Type B pancreatic cell (in vitro differentiated cells): Measurements from ENCODE around the gene CASTOR1. TPM values are rescaled to one million over a fixed set of nuclear protein-coding genes. Genes with fewer than 3 reads are reported as not detected.
A peak's percentile ranks its signal among the peaks of the same experiment; 100 is the strongest.

Experiments used
- DNase-seq: peaks from one replicate; pipeline ENCODE4 v3.0.0; 2021; ENCODE audit warnings: mixed read lengths; ENCODE audit not compliant: unreplicated experiment; ENCODE audit errors: extremely low spot score
- H3K27ac Mint-ChIP-seq: 2 replicates; pipeline ENCODE4 v1.8.0; 2021; ENCODE audit warnings: mild to moderate bottlenecking, mixed read lengths
- H3K27me3 Mint-ChIP-seq: 2 replicates; pipeline ENCODE4 v1.8.0; 2021; ENCODE audit warnings: mixed read lengths
- H3K36me3 Mint-ChIP-seq: 2 replicates; pipeline ENCODE4 v1.8.0; 2021; ENCODE audit warnings: mixed read lengths
- H3K4me1 Mint-ChIP-seq: one replicate; pipeline ENCODE4 v1.8.0; 2021; ENCODE audit warnings: mixed read lengths; ENCODE audit not compliant: unreplicated experiment
- H3K4me3 Mint-ChIP-seq: 2 replicates; pipeline ENCODE4 v1.8.0; 2021; ENCODE audit warnings: mild to moderate bottlenecking, mixed read lengths
- H3K9me3 Mint-ChIP-seq: 2 replicates; pipeline ENCODE4 v1.8.0; 2021; ENCODE audit warnings: mixed read lengths
- total RNA-seq: library from RNA; stranded (reverse); gene quantifications from 2 replicates; pipeline ENCODE4 v1.2.1, GENCODE V29; 2021; ENCODE audit warnings: low replicate concordance
- TF ChIP-seq, protein P1 (sequence below): fragments of 200-600 bp; sonication (generic); conservative IDR thresholded peaks from 2 replicates; pipeline ENCODE4 v1.5.0; 2021; ENCODE audit warnings: antibody characterized with exemption, mild to moderate bottlenecking

Gene CASTOR1
- total RNA-seq, 1 donor from 2014 or later: 11.4 TPM

DNA sequence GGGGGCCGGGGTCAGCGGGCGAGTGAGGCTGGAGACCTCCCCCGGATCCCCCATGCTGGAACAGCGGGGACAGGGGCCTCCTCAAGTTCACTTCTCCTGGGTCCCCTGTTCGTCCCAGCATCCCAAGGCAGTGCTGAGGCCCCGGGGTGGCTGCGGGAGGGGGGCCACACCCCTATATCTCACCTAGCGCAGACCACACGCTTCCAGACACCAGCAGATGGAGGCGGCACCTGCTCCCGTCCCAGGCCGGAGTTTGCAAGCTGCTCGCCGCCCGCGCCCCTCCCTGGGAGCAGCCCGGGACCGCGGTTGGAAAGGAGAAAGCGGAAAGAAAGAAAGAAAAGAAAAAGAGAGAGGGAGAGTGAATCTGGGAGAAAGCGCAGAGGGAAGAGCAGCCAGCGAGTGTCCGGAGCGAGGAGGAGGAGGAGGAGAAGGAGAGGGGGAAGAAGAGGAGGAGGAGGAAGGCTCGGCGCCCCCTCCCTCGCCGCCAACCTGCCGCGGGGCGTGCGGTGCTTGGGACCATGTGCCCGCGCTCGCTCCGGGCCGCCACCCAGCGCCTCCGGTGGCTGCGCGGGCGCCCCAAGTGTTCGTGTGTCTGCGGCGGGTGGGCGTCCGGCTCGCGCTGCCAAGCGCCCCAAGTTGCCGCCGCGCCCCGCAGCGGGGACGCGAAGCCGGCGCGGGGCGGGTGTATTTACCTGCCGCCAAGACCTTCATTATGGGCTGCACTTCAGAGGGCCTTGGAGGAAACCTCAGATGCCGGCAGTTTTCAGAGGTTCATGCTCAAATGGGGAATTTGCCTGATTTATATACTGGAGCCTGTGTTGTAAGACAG lies 43.1 kb downstream of the CASTOR1 start, which contains the start of gene LIF:
Gene LIF, minus strand, starts transcription at position 775 of the 829 bp plus-strand sequence. Its CDS starts 64 bp downstream, at position 711.
- no peak for DNase-seq
- Mint-ChIP-seq H3K4me1 (peaks cover 20% of the 10 kb centered on the region), H3K4me3 (peak within 1 kb of the TSS; percentile 91), H3K27ac (peak within 1 kb of the TSS; percentile 83), H3K36me3 (no peaks in the 10 kb centered on the region), H3K9me3 (no peaks in the 10 kb centered on the region), H3K27me3 (peaks cover 17% of the 10 kb centered on the region)
- TF ChIP-seq, protein P1, sequence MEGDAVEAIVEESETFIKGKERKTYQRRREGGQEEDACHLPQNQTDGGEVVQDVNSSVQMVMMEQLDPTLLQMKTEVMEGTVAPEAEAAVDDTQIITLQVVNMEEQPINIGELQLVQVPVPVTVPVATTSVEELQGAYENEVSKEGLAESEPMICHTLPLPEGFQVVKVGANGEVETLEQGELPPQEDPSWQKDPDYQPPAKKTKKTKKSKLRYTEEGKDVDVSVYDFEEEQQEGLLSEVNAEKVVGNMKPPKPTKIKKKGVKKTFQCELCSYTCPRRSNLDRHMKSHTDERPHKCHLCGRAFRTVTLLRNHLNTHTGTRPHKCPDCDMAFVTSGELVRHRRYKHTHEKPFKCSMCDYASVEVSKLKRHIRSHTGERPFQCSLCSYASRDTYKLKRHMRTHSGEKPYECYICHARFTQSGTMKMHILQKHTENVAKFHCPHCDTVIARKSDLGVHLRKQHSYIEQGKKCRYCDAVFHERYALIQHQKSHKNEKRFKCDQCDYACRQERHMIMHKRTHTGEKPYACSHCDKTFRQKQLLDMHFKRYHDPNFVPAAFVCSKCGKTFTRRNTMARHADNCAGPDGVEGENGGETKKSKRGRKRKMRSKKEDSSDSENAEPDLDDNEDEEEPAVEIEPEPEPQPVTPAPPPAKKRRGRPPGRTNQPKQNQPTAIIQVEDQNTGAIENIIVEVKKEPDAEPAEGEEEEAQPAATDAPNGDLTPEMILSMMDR: peak; percentile 35

DNA sequence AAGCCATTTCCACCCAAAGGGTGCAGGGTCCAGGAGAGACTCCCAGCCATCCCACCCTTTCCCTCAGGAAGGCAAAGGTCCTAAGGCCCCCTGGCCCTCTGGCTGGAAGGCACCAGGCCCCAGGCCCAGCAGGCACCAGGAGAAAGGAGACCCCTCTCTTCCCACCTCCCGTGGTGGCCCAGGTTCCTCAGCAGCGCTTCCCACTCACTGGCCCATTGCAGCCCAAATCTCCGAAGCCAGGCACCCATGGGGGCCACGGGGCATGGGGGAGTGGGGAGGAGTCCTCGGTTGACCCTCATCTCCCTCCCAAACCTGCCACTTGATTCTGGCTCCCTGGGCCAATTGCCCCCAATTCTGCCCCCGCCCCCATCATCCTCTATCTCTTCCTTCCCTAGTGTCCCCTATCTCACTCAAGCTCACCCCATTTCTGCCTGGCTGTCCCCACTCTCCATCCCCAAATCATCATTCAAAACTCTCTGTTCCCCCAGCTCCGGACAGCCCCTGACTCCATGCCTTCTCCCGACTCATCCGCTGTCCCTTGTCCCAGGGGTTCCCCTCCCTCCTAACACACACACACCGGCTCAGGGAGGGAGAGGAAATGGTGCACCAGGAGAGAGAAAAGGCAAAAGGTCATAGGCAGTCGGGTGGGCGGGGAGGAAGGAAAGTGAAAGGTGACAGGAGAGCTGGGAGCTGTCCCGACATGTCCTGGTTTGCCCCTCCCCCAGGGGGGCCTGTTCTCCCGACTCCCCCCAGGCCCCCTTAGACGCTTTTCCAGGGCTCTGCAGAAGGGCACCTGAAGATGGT lies 43.9 kb downstream of the CASTOR1 start:
- Mint-ChIP-seq H3K36me3 (no peaks in the 10 kb centered on the region), H3K4me1 (peaks cover 20% of the 10 kb centered on the region), H3K9me3 (no peaks in the 10 kb centered on the region), H3K27ac (no peak overlapping the region), H3K4me3 (peak overlapping the region; percentile 91), H3K27me3 (peaks cover 17% of the 10 kb centered on the region)
- DNase-seq: no peak
- TF ChIP-seq, protein P1: no peak

DNA sequence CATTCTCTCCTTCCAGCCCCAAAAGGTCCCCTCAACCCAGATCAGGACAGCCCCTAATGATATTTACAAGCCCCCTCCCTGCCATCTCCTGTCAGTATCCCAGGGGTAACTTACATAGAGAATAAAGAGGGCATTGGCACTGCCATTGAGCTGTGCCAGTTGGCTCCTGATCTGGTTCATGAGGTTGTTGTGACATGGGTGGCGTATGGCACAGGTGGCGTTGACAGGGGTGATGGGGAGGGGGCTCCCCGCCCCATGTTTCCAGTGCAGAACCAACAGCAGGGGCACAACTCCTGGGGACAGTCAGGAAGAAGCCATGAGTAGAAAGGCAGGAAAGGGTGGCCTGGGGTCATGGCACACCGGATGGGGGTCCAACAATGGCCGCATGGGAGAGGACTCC lies 44.7 kb downstream of the CASTOR1 start:
- H3K9me3 Mint-ChIP-seq: no peaks in the 10 kb centered on the region
- no peak for DNase-seq
- H3K4me1 Mint-ChIP-seq: peaks cover 20% of the 10 kb centered on the region
- peaks cover 17% of the 10 kb centered on the region for H3K27me3 Mint-ChIP-seq
- H3K4me3 Mint-ChIP-seq: peak overlapping the region; percentile 78
- no peaks in the 10 kb centered on the region for H3K36me3 Mint-ChIP-seq
- no peak overlapping the region for H3K27ac Mint-ChIP-seq
- TF ChIP-seq, protein P1: no peak

DNA sequence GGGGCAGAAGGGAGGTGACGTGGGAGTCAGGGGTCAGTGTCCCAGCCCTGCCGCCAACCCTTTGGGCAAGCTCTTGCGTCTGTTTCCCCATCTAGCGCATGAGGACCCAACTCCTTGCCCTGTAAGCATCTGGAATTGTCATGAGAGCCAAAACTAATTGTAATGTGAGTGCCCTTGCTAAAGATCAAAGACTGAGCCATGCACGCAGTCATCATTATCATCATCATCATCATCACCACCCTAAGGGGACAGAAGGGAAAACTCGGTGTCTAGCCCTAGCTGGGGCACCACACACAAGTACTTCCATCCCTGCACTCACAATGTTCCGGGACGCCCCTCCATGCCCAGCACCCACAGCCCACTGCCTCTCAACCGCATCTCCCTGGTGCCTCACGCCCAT lies 45.2 kb downstream of the CASTOR1 start:
- Mint-ChIP-seq H3K27me3 (peaks cover 17% of the 10 kb centered on the region), H3K9me3 (no peaks in the 10 kb centered on the region), H3K4me1 (peaks cover 20% of the 10 kb centered on the region), H3K36me3 (no peaks in the 10 kb centered on the region), H3K4me3 (peak overlapping the region; percentile 67), H3K27ac (no peak overlapping the region)
- TF ChIP-seq, protein P1: no peak
- DNase-seq: no peak

DNA sequence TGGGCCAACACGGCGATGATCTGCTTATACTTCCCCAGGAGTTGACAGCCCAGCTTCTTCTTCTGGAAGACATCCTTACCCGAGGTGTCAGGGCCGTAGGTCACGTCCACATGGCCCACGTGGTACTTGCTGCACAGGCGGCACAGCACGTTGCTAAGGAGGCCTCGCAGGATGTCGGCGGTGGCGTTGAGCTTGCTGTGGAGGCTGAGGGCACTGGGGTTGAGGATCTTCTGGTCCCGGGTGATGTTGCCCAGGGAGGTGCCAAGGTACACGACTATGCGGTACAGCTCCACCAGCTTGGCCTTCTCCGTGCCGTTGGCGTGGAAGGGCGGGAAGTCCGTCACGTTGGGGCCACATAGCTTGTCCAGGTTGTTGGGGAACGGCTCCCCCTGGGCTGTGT lies 45.6 kb downstream of the CASTOR1 start:
- no peak overlapping the region for H3K4me3 Mint-ChIP-seq
- DNase-seq: no peak
- TF ChIP-seq, protein P1: no peak
- no peak overlapping the region for H3K27ac Mint-ChIP-seq
- peaks cover 24% of the 10 kb centered on the region for H3K4me1 Mint-ChIP-seq
- no peaks in the 10 kb centered on the region for H3K36me3 Mint-ChIP-seq
- peaks cover 17% of the 10 kb centered on the region for H3K27me3 Mint-ChIP-seq
- no peaks in the 10 kb centered on the region for H3K9me3 Mint-ChIP-seq
